Measurements from ENCODE around the gene ZBTB44.
"Not testable (repeated sequence)": the region's sequence is repeated elsewhere in the genome, so short reads cannot be mapped to it uniquely, and the experiment has no call there.

ZBTB44 gene

DNA sequence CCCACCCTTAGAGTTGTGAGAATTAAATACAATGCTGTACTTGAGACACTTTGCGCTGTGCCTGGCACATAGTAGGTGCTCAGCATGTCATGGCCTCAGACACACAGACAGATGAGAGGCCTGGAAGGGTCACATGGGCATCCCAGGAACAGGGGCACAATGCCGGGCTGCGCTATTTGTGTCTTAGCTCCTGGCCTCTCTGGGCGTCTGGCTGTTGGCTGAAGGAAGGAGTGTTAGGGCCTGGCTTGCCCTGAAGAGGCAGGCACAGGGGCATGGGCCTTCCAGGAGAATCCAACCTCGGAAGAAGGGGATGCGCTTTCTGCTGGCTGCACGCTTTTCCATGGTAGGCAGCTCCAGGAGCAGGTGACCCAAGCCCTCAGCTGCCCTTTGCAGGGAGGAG lies 113.7 kb downstream of the ZBTB44 start:
- no peak for DNase-seq (ENCODE audit: low spot score)
- TF ChIP-seq, protein P1, sequence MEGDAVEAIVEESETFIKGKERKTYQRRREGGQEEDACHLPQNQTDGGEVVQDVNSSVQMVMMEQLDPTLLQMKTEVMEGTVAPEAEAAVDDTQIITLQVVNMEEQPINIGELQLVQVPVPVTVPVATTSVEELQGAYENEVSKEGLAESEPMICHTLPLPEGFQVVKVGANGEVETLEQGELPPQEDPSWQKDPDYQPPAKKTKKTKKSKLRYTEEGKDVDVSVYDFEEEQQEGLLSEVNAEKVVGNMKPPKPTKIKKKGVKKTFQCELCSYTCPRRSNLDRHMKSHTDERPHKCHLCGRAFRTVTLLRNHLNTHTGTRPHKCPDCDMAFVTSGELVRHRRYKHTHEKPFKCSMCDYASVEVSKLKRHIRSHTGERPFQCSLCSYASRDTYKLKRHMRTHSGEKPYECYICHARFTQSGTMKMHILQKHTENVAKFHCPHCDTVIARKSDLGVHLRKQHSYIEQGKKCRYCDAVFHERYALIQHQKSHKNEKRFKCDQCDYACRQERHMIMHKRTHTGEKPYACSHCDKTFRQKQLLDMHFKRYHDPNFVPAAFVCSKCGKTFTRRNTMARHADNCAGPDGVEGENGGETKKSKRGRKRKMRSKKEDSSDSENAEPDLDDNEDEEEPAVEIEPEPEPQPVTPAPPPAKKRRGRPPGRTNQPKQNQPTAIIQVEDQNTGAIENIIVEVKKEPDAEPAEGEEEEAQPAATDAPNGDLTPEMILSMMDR (IDR thresholded peaks at IDR 0.05; ENCODE audit: extremely low read depth, missing control alignments) = no peak

GRCh38 chr11:130199792-130200191 lies 114.9 kb downstream of the ZBTB44 start:
- no peak for DNase-seq (ENCODE audit: low spot score)
- TF ChIP-seq, protein P1 (IDR thresholded peaks at IDR 0.05; ENCODE audit: extremely low read depth, missing control alignments) = no peak

DNA sequence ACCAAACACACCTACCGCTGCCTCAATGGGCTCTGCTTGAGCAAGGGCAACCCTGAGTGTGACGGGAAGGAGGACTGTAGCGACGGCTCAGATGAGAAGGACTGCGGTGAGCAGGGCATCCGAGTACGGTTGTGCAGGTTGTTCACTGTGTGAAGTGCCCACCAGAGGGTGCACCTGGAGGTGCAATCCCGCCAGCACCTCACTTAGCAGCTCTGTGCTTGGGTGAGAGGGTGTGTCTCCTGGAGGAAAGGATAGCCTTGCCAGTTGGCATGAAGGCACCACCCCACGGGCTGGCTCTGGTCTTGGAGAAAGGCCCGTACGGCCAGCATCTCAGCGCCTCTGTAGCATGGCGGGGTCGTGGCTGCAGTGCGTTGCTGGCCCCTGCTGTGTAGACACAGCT lies 115.8 kb downstream of the ZBTB44 start:
- no peak for DNase-seq (ENCODE audit: low spot score)
- TF ChIP-seq, protein P1 (IDR thresholded peaks at IDR 0.05; ENCODE audit: extremely low read depth, missing control alignments) = no peak

DNA sequence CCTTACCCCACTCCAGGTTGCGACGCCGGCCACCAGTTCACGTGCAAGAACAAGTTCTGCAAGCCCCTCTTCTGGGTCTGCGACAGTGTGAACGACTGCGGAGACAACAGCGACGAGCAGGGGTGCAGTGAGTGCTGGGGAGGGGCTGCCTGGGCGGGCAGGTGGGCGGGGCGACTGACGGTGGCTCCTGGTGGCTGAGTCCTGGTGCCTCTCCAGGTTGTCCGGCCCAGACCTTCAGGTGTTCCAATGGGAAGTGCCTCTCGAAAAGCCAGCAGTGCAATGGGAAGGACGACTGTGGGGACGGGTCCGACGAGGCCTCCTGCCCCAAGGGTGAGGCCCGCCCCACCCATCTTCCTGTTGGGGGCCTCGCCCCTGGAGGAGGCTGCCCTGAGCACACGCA lies 116.4 kb downstream of the ZBTB44 start:
- TF ChIP-seq, protein P1 (IDR thresholded peaks at IDR 0.05; ENCODE audit: extremely low read depth, missing control alignments) = no peak
- no peak for DNase-seq (ENCODE audit: low spot score)

GRCh38 chr11:130197386-130198035 lies 117.2 kb downstream of the ZBTB44 start:
- DNase-seq (ENCODE audit: low spot score) = no peak
- TF ChIP-seq, protein P1 (IDR thresholded peaks at IDR 0.05; ENCODE audit: extremely low read depth, missing control alignments) = no peak

GRCh38 chr11:130194241-130195023 lies 120.3 kb downstream of the ZBTB44 start:
- no peak for DNase-seq (ENCODE audit: low spot score)

GRCh38 chr11:130193551-130193950 lies 121.2 kb downstream of the ZBTB44 start:
- DNase-seq (ENCODE audit: low spot score) = not testable (repeated sequence)

More at GRCh38 chr11:130194241-130195023, 120.3 kb downstream of the ZBTB44 start:
- TF ChIP-seq, protein P1 (IDR thresholded peaks at IDR 0.05; ENCODE audit: extremely low read depth, missing control alignments) = no peak

All from GM20000 (cell line).